Measurements from ENCODE around the gene MAGEA11. TPM values are rescaled to one million over a fixed set of nuclear protein-coding genes. Genes with fewer than 3 reads are reported as not detected.
"Not testable (repeated sequence)": the region's sequence is repeated elsewhere in the genome, so short reads cannot be mapped to it uniquely, and the experiment has no call there.

Gene MAGEA11
- total RNA-seq, 2 experiments from 2014 or later = not detected

DNA sequence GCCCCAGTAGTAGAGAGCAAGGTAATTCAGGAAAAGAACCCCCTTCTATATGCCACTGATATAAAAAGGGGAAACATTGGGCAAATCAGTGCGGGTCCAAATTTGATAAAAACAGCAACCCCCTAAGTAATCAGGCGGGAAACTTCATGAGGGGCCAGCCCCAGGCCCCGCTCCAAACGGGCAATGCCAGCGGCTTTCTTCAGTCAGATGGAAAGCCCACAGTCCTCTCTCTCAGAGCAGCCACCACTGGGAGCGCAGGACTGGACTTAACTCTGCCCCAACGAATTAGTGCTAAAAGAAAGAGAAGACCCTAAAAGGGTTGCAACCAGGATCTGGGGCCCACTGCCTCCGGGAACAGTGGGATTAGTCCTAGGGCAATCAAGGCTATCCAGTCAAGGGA is 9.9 kb downstream of the MAGEA11 start:
- intact Hi-C loops (cut with micrococcal nuclease) = no loop called here
- CTCF ChIA-PET = no interaction called here
- no peak for DNase-seq
- Mint-ChIP-seq H3K9me3 (no peaks in the 10 kb centered on the region), H3K4me1 (ENCODE audit: low read depth) (no peaks in the 10 kb centered on the region), H3K36me3 (ENCODE audit: low read depth) (no peaks in the 10 kb centered on the region), H3K27ac (no peak overlapping the region), H3K4me3 (no peak overlapping the region), H3K27me3 (ENCODE audit: low read depth) (no peaks in the 10 kb centered on the region)

GRCh38 chrX:149723583-149724118 is 11.8 kb downstream of the MAGEA11 start:
- H3K4me3 Mint-ChIP-seq; H3K4me1 Mint-ChIP-seq (ENCODE audit: low read depth); CTCF ChIA-PET; H3K9me3 Mint-ChIP-seq; H3K36me3 Mint-ChIP-seq (ENCODE audit: low read depth); DNase-seq; H3K27me3 Mint-ChIP-seq (ENCODE audit: low read depth); intact Hi-C loops (cut with micrococcal nuclease); H3K27ac Mint-ChIP-seq: not testable (repeated sequence)

DNA sequence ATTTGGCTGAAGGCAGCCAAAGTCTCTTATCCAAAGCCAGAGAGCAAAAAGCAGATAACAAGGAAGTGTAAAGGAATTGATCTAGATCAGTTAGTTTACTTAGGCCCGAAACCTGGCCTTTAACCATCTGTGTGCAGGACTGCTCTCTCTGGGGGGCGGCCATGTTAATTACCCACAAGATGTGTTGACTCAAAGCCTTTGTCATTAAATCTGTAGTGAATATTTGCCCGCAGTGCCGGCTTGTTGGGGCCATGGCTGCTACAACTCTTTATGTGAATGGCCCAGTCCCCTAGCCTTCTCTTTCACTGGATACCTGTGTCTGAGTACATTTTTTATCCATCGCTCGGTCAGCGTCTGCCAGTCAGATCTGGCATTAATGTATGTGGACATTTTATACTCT is 15.4 kb downstream of the MAGEA11 start:
- H3K4me3 Mint-ChIP-seq; H3K36me3 Mint-ChIP-seq (ENCODE audit: low read depth); H3K4me1 Mint-ChIP-seq (ENCODE audit: low read depth); DNase-seq; intact Hi-C loops (cut with micrococcal nuclease); CTCF ChIA-PET; H3K27me3 Mint-ChIP-seq (ENCODE audit: low read depth); H3K27ac Mint-ChIP-seq; H3K9me3 Mint-ChIP-seq: not testable (repeated sequence)

GRCh38 chrX:149742269-149742668 is 30.4 kb downstream of the MAGEA11 start:
- intact Hi-C loops (cut with micrococcal nuclease); H3K27ac Mint-ChIP-seq; CTCF ChIA-PET; H3K36me3 Mint-ChIP-seq (ENCODE audit: low read depth); DNase-seq; H3K4me1 Mint-ChIP-seq (ENCODE audit: low read depth); H3K9me3 Mint-ChIP-seq; H3K27me3 Mint-ChIP-seq (ENCODE audit: low read depth); H3K4me3 Mint-ChIP-seq: not testable (repeated sequence)

DNA sequence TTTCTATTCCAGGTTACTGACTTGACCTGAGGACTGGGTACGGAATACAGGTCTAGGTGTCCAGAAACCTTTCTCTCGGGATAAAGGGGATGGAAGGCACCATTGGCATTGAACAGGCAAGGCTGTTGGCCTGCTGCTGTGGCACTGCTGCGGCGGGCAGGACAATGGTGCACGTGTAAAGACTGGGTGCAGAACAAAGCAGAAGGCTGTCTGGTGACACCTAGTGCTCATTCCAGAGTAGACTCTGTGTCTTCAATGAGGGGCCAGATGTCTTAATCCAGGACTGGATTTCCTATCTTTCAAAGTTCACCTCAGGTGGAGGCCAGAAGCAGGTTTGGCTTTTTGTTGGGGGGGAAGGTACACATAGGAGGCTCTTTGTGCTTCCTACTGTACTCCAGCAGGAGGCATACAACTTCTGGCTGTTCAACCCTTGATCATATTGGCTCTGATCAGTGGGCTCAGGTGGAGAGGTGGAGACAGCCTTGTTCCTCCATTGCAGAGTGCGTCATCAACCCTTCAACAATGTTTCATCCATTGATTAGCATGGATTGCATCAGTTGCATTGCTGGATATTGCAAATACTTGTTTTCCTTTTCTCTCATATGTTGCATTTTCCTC is 34.6 kb downstream of the MAGEA11 start:
- H3K27ac Mint-ChIP-seq; H3K36me3 Mint-ChIP-seq (ENCODE audit: low read depth); H3K4me1 Mint-ChIP-seq (ENCODE audit: low read depth); H3K27me3 Mint-ChIP-seq (ENCODE audit: low read depth); intact Hi-C loops (cut with micrococcal nuclease); H3K9me3 Mint-ChIP-seq; DNase-seq; H3K4me3 Mint-ChIP-seq; CTCF ChIA-PET: not testable (repeated sequence)

DNA sequence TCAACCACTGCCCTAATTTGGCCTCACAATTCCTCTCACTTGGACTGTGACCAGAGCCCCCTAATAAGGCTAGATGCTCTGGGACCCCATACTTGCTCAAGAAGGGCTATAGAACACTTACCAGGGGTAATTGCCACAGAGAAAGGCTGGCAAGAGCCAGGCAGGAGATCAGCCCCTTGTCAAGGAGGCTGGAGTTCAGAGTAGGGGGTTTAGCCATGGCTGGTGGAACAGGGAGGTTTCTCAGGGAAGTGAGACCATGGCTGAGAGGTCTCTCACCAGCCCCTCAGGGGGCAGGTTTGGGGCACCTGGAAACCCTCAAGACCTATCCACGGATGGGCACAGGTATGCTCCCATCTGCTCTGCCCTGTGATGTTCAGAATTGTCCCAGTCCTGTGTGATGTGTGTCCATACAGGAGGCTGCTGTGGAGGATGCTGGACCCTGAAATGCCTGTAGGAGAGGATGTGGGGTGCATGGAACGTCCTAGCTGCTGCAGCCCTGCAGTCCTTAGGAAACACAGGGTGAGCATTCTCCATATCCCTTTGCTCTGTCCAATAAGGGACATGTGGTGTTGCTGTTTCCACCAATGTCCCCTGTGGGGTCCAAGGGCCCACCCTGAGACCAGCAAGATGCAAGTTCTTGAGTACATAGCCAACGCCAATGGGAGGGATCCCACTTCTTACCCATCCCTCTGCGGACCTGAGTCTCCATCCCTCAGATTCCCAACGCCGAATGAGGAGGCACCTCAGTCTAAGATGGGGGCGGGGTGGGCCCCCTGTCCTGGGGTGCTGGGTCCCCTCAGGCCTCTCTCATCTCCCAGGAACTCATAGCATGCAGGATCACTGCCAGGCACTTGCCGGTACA is 45.6 kb downstream of the MAGEA11 start:
- H3K36me3 Mint-ChIP-seq (ENCODE audit: low read depth) = no peaks in the 10 kb centered on the region
- no peak overlapping the region for H3K4me3 Mint-ChIP-seq
- intact Hi-C loops (cut with micrococcal nuclease) = no loop called here
- no peaks in the 10 kb centered on the region for H3K9me3 Mint-ChIP-seq
- CTCF ChIA-PET = no interaction called here
- DNase-seq = no peak
- H3K4me1 Mint-ChIP-seq (ENCODE audit: low read depth) = no peaks in the 10 kb centered on the region
- H3K27ac Mint-ChIP-seq = no peak overlapping the region
- no peaks in the 10 kb centered on the region for H3K27me3 Mint-ChIP-seq (ENCODE audit: low read depth)

- H3K27me3 Mint-ChIP-seq (ENCODE audit: low read depth) = no peaks in the 10 kb centered on the region
- no peaks in the 10 kb centered on the region for H3K9me3 Mint-ChIP-seq
- no peaks in the 10 kb centered on the region for H3K4me1 Mint-ChIP-seq (ENCODE audit: low read depth)
- H3K27ac Mint-ChIP-seq = no peak overlapping the region
- CTCF ChIA-PET = no interaction called here
- intact Hi-C loops (cut with micrococcal nuclease) = no loop called here
- H3K4me3 Mint-ChIP-seq = no peak overlapping the region
- DNase-seq = no peak
- no peaks in the 10 kb centered on the region for H3K36me3 Mint-ChIP-seq (ENCODE audit: low read depth)
Observed at GRCh38 chrX:149758068-149758714, 46.3 kb downstream of the MAGEA11 start.

DNA sequence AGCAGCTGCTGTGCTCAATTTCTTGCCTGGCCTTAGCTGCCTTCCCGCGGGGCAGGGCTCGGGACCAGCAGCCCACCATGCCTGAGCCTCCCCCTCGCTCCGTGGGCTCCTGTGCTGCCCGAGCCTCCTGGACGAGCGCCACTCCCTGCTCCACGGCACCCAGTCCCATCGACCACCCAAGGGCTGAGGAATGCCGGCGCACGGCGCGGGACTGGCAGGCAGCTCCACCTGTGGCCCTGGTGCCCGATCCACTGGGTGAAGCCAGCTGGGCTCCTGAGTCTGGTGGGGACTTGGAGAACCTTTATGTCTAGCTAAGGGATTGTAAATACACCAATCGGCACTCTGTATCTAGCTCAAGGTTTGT is 46.8 kb downstream of the MAGEA11 start:
- H3K36me3 Mint-ChIP-seq (ENCODE audit: low read depth); H3K27me3 Mint-ChIP-seq (ENCODE audit: low read depth); H3K4me1 Mint-ChIP-seq (ENCODE audit: low read depth); intact Hi-C loops (cut with micrococcal nuclease); H3K27ac Mint-ChIP-seq; CTCF ChIA-PET; H3K9me3 Mint-ChIP-seq; H3K4me3 Mint-ChIP-seq; DNase-seq: not testable (repeated sequence)

DNA sequence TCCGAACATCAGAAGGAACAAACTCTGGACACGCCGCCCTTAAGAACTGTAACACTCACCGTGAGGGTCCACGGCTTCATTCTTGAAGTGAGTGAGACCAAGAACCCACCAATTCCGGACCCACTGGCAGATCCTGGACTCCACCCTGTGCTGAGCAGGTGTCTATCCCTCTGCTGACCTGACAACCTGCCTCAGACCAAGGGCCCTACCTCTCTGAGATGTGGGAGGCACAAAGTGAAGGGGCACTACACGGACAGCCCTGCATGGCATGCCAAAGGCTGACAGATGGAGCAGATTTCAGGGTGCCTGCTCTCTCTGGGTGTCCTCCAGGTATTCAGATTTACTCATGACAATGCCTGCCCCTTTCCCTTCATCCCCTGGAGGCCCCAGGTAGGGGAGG is 48.0 kb downstream of the MAGEA11 start:
- Mint-ChIP-seq H3K27me3 (ENCODE audit: low read depth) (no peaks in the 10 kb centered on the region), H3K9me3 (no peaks in the 10 kb centered on the region), H3K4me3 (no peak overlapping the region), H3K36me3 (ENCODE audit: low read depth) (no peaks in the 10 kb centered on the region), H3K4me1 (ENCODE audit: low read depth) (no peaks in the 10 kb centered on the region), H3K27ac (no peak overlapping the region)
- no peak for DNase-seq
- CTCF ChIA-PET = no interaction called here
- intact Hi-C loops (cut with micrococcal nuclease) = no loop called here

DNA sequence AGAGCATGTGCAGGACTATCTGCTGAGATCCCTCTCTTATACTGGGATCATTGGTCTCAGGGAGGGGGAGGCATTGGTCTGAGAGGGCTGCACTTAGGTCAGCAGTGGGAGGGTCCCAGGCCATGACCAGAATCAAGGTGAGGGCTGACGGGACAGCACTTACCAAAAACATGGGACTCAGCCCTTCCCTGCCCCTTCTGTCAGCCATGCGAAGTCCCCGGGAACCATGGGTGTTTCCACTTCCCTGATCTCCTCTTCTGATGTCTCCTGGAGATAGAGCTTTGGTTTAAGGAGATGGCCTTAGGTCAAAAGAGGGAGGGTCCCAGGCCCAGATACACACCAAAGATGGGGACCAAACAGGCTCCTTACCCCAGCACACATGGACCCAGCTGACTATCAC is 49.1 kb downstream of the MAGEA11 start:
- Mint-ChIP-seq H3K27me3 (ENCODE audit: low read depth) (no peaks in the 10 kb centered on the region), H3K9me3 (no peaks in the 10 kb centered on the region), H3K36me3 (ENCODE audit: low read depth) (no peaks in the 10 kb centered on the region), H3K4me1 (ENCODE audit: low read depth) (no peaks in the 10 kb centered on the region), H3K27ac (no peak overlapping the region), H3K4me3 (no peak overlapping the region)
- no peak for DNase-seq
- intact Hi-C loops (cut with micrococcal nuclease) = no loop called here
- CTCF ChIA-PET = no interaction called here

GRCh38 chrX:149761858-149762674 is 50.2 kb downstream of the MAGEA11 start:
- H3K9me3 Mint-ChIP-seq; H3K4me3 Mint-ChIP-seq; DNase-seq; H3K27ac Mint-ChIP-seq; H3K27me3 Mint-ChIP-seq (ENCODE audit: low read depth); H3K4me1 Mint-ChIP-seq (ENCODE audit: low read depth); intact Hi-C loops (cut with micrococcal nuclease); H3K36me3 Mint-ChIP-seq (ENCODE audit: low read depth): not testable (repeated sequence)
- CTCF ChIA-PET = interaction anchor here (0.6 kb wide), 1 partner anchor 10 kb away, joined by 3 read pairs; no protein-coding TSS in a partner anchor
